Measurements from ENCODE around the gene PADI3.

DNA sequence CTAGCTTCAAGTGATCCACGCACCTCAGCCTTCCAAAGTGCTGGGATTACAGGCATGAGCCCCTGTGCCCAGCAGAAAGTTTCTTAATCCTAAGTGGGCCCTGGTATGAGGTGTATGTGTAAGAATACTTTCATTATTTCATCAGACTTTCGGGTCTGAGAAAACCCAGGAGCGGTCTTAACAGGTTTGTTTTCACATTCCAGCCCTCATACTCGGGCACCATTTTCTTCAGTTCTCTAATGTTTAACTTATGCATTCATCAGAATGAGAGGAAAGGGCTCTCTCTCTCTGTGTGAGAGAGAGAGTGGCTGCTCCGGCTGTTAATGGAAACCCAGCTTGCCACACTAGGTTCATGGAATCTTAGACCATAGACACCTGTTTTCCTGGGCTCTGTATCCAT is 48.1 kb upstream of the PADI3 start:
- TF ChIP-seq ZFP36 (IDR thresholded peaks at IDR 0.05; ENCODE audit: borderline replicate concordance, low read depth, low read length, partially characterized antibody) = no peak
- TF ChIP-seq, protein P1, sequence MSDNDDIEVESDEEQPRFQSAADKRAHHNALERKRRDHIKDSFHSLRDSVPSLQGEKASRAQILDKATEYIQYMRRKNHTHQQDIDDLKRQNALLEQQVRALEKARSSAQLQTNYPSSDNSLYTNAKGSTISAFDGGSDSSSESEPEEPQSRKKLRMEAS (IDR thresholded peaks at IDR 0.05) = no peak
- no peak for TF ChIP-seq POLR2A (IDR thresholded peaks at IDR 0.05; ENCODE audit: insufficient read depth in 1 of 2, low read depth in 2 of 2, low read length in 2 of 2)

All from HepG2 (cell line).